ENCODE measurements around the gene SNRPD1.
A peak's percentile ranks its signal among the peaks of the same experiment; 100 is the strongest.
"Not testable (repeated sequence)": the region's sequence is repeated elsewhere in the genome, so short reads cannot be mapped to it uniquely, and the experiment has no call there.

The SNRPD1 gene

GRCh38 chr18:21638822-21639221 is 26.7 kb downstream of the SNRPD1 start:
- DNase-seq = no peak

- not testable (repeated sequence) for DNase-seq
These were observed 28.3 kb downstream of the SNRPD1 start for GRCh38 chr18:21640375-21640774.

DNA sequence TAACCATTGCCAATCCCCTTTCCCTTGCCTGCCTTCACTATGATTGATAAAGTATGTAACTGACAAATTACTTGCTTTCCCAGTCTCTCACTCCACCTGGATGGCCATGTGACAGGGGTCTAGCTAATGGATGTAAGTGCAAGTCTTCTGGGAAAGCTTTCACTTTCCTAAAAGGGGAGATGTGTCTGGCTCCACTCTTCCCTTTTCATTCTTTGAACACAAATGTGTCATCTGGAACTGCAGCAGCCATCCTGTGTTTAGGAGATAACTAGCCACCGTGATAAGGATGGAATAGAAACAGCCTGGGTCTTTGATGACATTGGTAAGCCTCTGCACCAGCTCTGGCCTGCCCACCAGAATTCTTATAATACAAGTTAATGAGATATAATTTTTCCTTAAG is 38.2 kb downstream of the SNRPD1 start:
- no peak for DNase-seq

DNA sequence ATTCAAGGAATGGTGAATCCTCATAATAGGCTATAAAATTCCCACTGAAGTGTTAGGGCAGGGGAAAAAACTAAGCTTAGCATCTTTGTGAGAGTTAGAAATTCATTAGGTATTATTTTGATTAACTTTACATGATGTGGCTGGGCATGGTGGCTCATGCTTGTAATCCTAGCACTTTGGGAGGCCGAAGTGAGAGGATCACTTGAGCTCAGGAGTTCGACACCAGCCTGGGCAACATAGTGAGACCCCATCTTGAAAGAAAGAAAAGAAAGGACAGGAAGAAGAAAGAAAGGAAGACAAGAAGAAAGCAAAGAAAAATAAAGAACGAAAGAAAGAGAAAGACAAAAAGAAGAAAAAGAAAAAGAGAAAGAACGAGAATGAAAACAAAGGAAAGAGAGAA is 40.0 kb downstream of the SNRPD1 start:
- no peak for DNase-seq

- no peak for DNase-seq
These were observed 41.2 kb downstream of the SNRPD1 start for GRCh38 chr18:21653361-21653760.

GRCh38 chr18:21656402-21656801 is 44.3 kb downstream of the SNRPD1 start:
- no peak for DNase-seq

- DNase-seq = no peak
These were observed 48.0 kb downstream of the SNRPD1 start for GRCh38 chr18:21660078-21660477.

- no peak for DNase-seq
These were observed 50.5 kb downstream of the SNRPD1 start for GRCh38 chr18:21662581-21662980.

DNA sequence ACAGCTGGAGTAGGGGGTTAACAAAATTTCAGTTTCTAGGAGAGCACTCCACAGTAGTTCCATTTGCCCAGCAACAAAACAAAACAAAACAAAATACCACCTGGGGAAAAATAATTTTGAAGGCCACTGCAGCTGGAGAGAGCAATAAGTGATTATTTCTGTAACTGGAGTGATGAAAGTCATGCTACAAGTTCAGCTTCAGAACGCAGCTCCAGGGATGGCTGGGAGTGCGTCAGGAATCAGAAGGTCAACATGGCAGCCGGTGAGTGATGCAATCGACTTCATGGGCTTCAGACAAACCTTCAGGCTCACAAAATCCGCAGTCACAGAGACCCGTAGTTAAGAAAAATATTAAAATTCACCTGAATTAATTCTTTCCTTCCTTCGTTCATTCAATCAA is 51.5 kb downstream of the SNRPD1 start:
- DNase-seq = no peak

GRCh38 chr18:21664069-21664468 is 52.0 kb downstream of the SNRPD1 start:
- no peak for DNase-seq

- DNase-seq = no peak
These were observed 57.7 kb downstream of the SNRPD1 start for GRCh38 chr18:21669736-21670285.

- DNase-seq = no peak
These were observed 60.6 kb downstream of the SNRPD1 start for GRCh38 chr18:21672521-21673267.

DNA sequence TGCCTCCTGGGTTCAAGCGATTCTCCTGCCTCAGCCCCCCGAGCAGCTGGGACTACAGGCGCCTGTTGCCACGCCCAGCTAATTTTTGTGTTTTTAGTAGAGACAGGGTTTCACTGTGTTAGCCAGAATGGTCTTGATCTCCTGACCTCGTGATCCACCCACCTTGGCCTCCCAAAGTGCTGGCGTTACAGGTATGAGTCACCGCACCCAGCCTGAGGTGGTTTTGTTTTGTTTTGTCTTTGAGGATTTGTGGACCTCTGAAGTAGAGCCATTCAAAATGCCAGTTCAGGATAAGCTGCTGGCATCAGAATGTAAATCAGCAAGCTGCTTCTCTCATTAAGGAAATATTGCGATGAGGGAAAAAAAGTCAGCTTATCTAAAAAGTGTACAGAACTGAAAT is 63.2 kb downstream of the SNRPD1 start:
- DNase-seq = not testable (repeated sequence)

- DNase-seq = no peak
These were observed 66.7 kb downstream of the SNRPD1 start for GRCh38 chr18:21678859-21679258.

GRCh38 chr18:21680161-21680560 is 68.0 kb downstream of the SNRPD1 start:
- DNase-seq = no peak

DNA sequence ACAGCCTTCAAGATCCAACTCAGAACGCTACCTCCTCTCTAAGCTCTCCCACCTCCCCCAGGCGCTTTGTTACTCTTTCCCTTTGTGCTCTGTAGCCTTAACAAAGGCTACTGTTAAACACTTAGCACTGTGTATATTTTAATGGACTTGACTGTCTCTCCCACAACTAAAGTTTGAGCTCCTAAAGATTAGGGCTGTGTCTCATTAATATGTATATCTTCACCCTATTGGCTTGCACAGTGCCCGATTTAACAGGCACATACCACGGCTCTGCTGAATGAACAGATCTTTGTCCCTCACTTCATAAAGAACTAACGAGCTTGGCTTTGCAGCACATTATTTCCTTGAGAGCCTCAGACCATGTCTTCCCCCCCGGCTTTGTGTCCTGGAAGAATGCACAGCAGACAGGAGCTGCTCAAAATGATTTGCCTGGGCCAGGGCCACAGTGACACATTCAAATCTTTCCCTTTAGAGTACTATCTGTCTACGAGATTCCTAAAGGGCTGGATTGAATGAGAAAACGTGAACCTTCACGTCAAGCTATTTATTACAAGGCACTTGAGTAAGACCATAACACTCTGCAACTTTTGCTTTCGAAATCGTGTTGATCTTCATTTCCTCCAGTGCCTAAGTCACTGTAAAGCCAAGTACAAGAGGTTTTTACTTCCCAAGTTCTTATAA is 70.4 kb downstream of the SNRPD1 start:
- DNase-seq = peak; percentile 60

Measured in CD4-positive, alpha-beta T cell treated with Interleukin-10 for 1 hour (primary cell).